HepG2 (cell line): ENCODE data around the gene ADAMTS13. TPM values are rescaled to one million over a fixed set of nuclear protein-coding genes. Genes with fewer than 3 reads are reported as not detected.

ENCODE experiments used
- ATAC-seq: fragments of 200-7000 bp; cut with Tn5 transposase; 3 replicates; pipeline ENCODE4 v1.9.1; 2020; ENCODE audit warnings: mild to moderate bottlenecking, moderate library complexity
- BruUV-seq: library from RNA; stranded (reverse); fragments of 400-500 nt; replicated peaks from 2 replicates; lab custom pipeline; 2021; lab: Mats Ljungman, UMichigan
- CTCF ChIA-PET: fragments of 300-600 bp; formaldehyde crosslinking; extraction: SDS; loops from one replicate; lab custom pipeline; 2021; ENCODE audit warnings: low total read pairs, inconsistent platforms, low intra/inter-chr PET ratio; lab: Yijun Ruan, JAX
- POLR2A ChIA-PET: fragments of 350-600 bp; sonication (Branson Sonifier 250); formaldehyde crosslinking; loops from one replicate; lab custom pipeline; 2020; ENCODE audit warnings: antibody characterized with exemption, inconsistent platforms; lab: Yijun Ruan, JAX
- DNase-seq: peaks from one replicate; pipeline ENCODE4 v3.0.0-alpha.2; 2015; ENCODE audit warnings: low spot score
- FAIRE-seq: peaks from 3 replicates; lab custom pipeline; 2011; peaks lifted over from hg19 to GRCh38; lab: Jason Lieb, UNC
- H2AFZ ChIP-seq: one replicate; pipeline ENCODE4 v1.6.1; 2011; ENCODE audit warnings: low read length, inconsistent platforms
- H3K27ac ChIP-seq: fragments of 300-600 bp; 3 replicates; pipeline ENCODE4 v1.8.0; 2011; ENCODE audit warnings: mixed run types, mild to moderate bottlenecking, mixed read lengths, low read length, inconsistent platforms; ENCODE audit not compliant: insufficient read depth; ENCODE audit errors: extremely low read length
- H3K27me3 ChIP-seq, 2 experiments: fragments of 200-600 bp in 1 of 2; 2 replicates in 1 of 2; 3 replicates in 1 of 2; pipeline versions ENCODE4 v1.6.0 to v1.8.0; 2011; ENCODE audit warnings: low read length in 2 of 2, mild to moderate bottlenecking in 2 of 2, moderate library complexity in 2 of 2, inconsistent platforms in 1 of 2; ENCODE audit not compliant: insufficient read depth in 2 of 2, control insufficient read depth in 1 of 2
- H3K36me3 ChIP-seq, 2 experiments: fragments of 200-600 bp in 1 of 2; replicated peaks in 1 of 2; 2 replicates in 1 of 2; 3 replicates in 1 of 2; pipeline versions ENCODE4 v1.5.1 to v1.8.0; 2011; ENCODE audit warnings: low read length in 2 of 2, inconsistent platforms in 1 of 2; ENCODE audit not compliant: insufficient read depth in 2 of 2, control insufficient read depth in 1 of 2
- H3K4me1 ChIP-seq: 2 replicates; pipeline ENCODE4 v1.5.1; 2012; ENCODE audit warnings: low read length, inconsistent platforms; ENCODE audit not compliant: insufficient read depth
- H3K4me2 ChIP-seq: 2 replicates; pipeline ENCODE4 v1.6.0; 2011; ENCODE audit warnings: low read depth, low read length, inconsistent platforms
- H3K4me3 ChIP-seq, 3 experiments: fragments of 200-600 bp in 1 of 3; sonication (generic), shearing (Covaris generic) in 1 of 3; replicated peaks in 1 of 3; 2 replicates each; pipeline ENCODE4 v1.5.1; 2011 to 2016; ENCODE audit warnings: low read length in 3 of 3, inconsistent platforms in 2 of 3, low read depth in 2 of 3, mild to moderate bottlenecking in 2 of 3, control low read depth in 1 of 3, mixed read lengths in 1 of 3; ENCODE audit not compliant: insufficient read depth in 1 of 3
- H3K79me2 ChIP-seq: one replicate; pipeline ENCODE4 v1.6.1; 2011; ENCODE audit warnings: low read length, inconsistent platforms; ENCODE audit not compliant: insufficient read depth
- H3K9ac ChIP-seq: 2 replicates; pipeline ENCODE4 v1.6.0; 2011; ENCODE audit warnings: mild to moderate bottlenecking, low read depth, low read length, inconsistent platforms; ENCODE audit not compliant: insufficient read depth
- H3K9me3 ChIP-seq: 2 replicates; pipeline ENCODE4 v1.5.1; 2012; ENCODE audit warnings: mild to moderate bottlenecking, low read length
- H4K20me1 ChIP-seq: 2 replicates; pipeline ENCODE4 v1.6.0; 2011; ENCODE audit warnings: inconsistent platforms, mild to moderate bottlenecking, low read length, moderate library complexity; ENCODE audit not compliant: insufficient read depth
- ATF7-NPFF ChIP-seq: sonication (generic); formaldehyde crosslinking; IDR thresholded peaks from 2 replicates; pipeline ENCODE4 v1.8.1; 2023; ENCODE audit warnings: mild to moderate bottlenecking, low read depth, missing genetic modification reagents, moderate library complexity
- CBFB ChIP-seq: sonication (generic); formaldehyde crosslinking; IDR thresholded peaks from 2 replicates; pipeline ENCODE4 v1.4.0; 2020; ENCODE audit warnings: missing genetic modification reagents
- CCDC6 ChIP-seq: sonication (generic); formaldehyde crosslinking; IDR thresholded peaks from 2 replicates; pipeline ENCODE4 v1.8.1; 2022; ENCODE audit warnings: mild to moderate bottlenecking, missing genetic modification reagents, moderate library complexity
- HES4 ChIP-seq: sonication (generic); formaldehyde crosslinking; IDR thresholded peaks from 2 replicates; pipeline ENCODE4 v1.9.0; 2021; ENCODE audit warnings: mild to moderate bottlenecking, missing genetic modification reagents, borderline replicate concordance
- HOXA5 ChIP-seq: sonication (generic); formaldehyde crosslinking; IDR thresholded peaks from 2 replicates; pipeline ENCODE4 v1.4.0; 2020; ENCODE audit warnings: missing genetic modification reagents
- KDM5B ChIP-seq: sonication (generic); formaldehyde crosslinking; IDR thresholded peaks from 2 replicates; pipeline ENCODE4 v1.4.0; 2020; ENCODE audit warnings: missing genetic modification reagents, mild to moderate bottlenecking, borderline replicate concordance
- REXO4 ChIP-seq: sonication (generic); formaldehyde crosslinking; IDR thresholded peaks from 2 replicates; pipeline ENCODE4 v1.8.0; 2022; ENCODE audit warnings: missing genetic modification reagents, mild to moderate bottlenecking, borderline replicate concordance
- SNAPC2 ChIP-seq: sonication (generic); formaldehyde crosslinking; IDR thresholded peaks from 2 replicates; pipeline ENCODE4 v1.8.1; 2022; ENCODE audit warnings: mild to moderate bottlenecking, missing genetic modification reagents
- SRY ChIP-seq: sonication (generic); formaldehyde crosslinking; IDR thresholded peaks from 2 replicates; pipeline ENCODE4 v1.8.0; 2022; ENCODE audit warnings: mild to moderate bottlenecking, missing genetic modification reagents
- THAP7 ChIP-seq: sonication (generic); formaldehyde crosslinking; IDR thresholded peaks from 2 replicates; pipeline ENCODE4 v1.8.1; 2023; ENCODE audit warnings: mild to moderate bottlenecking, missing genetic modification reagents
- WIZ ChIP-seq: sonication (generic); formaldehyde crosslinking; IDR thresholded peaks from 2 replicates; pipeline ENCODE4 v1.5.1; 2020; ENCODE audit warnings: mild to moderate bottlenecking, missing genetic modification reagents
- XBP1 ChIP-seq: sonication (generic); formaldehyde crosslinking; IDR thresholded peaks from 2 replicates; pipeline ENCODE4 v1.5.0; 2020; ENCODE audit warnings: missing genetic modification reagents
- ZBTB33 ChIP-seq: sonication (generic); formaldehyde crosslinking; IDR thresholded peaks from 2 replicates; pipeline ENCODE4 v1.4.0; 2020; ENCODE audit warnings: missing genetic modification reagents
- ZNF12 ChIP-seq: sonication (generic); formaldehyde crosslinking; IDR thresholded peaks from 2 replicates; pipeline ENCODE4 v1.5.0; 2020; ENCODE audit warnings: missing genetic modification reagents
- ZNF224 ChIP-seq: sonication (generic); formaldehyde crosslinking; IDR thresholded peaks from 2 replicates; pipeline ENCODE4 v1.5.0; 2020; ENCODE audit warnings: mild to moderate bottlenecking, missing genetic modification reagents
- ZNF577 ChIP-seq: sonication (generic); formaldehyde crosslinking; IDR thresholded peaks from 2 replicates; pipeline ENCODE4 v1.4.0; 2020; ENCODE audit warnings: mild to moderate bottlenecking, low read depth, missing genetic modification reagents, borderline replicate concordance
- WGBS: methylation state at CpG from one replicate; pipeline ENCODE4 v1.1.6; 2017; ENCODE audit warnings: low lambda C conversion rate; 5-methylcytosine and 5-hydroxymethylcytosine counted together
- in situ Hi-C: cut with HindIII; loops from 2 replicates; pipeline ENCODE4 v1.10.0; 2017; ENCODE audit warnings: low pct_unique_long_range_greater_than_20kb; ENCODE audit not compliant: extremely low pct_ligation_motif_present
- intact Hi-C: fragments of 100-400 bp; cut with micrococcal nuclease; formaldehyde crosslinking; loops from one replicate; pipeline ENCODE4 v1.10.0; 2022; ENCODE audit not compliant: unreplicated experiment
- polyA plus RNA-seq, 8 experiments: library from polyadenylated mRNA; depleted of rRNA in 3 of 8; stranded (reverse) in 7 of 8; unstranded in 1 of 8; fragments of >200 nt; fragmentation: Illumina TruSeq in 4 of 8; extraction: Trizol in 4 of 8; gene quantifications; 2 replicates each; pipeline versions ENCODE4 v1.2.1 to v1.2.3, GENCODE V29; 2011 to 2016; ENCODE audit warnings: low read depth in 4 of 8, missing spikeins in 1 of 8, mixed read lengths in 1 of 8; ENCODE audit not compliant: insufficient read depth in 1 of 8
- total RNA-seq, 5 experiments: library from RNA; depleted of rRNA; stranded (reverse); fragments of >200 nt; fragmentation: Illumina TruSeq; extraction: Trizol; gene quantifications; 2 replicates each; pipeline ENCODE4 v1.2.3, GENCODE V29; 2016; ENCODE audit warnings: low read depth in 1 of 5
- TF ChIP-seq, protein P1 (sequence below): sonication (generic); IDR thresholded peaks from 2 replicates; pipeline ENCODE4 v1.6.1; 2016; ENCODE audit warnings: low read depth, borderline replicate concordance

The ADAMTS13 gene
- total and polyA plus RNA-seq, 2 of the 13 experiments (the other 11 are each of a cell fraction or from before 2014, with no cell fraction given), result 0.91 to 4.5 TPM

DNA sequence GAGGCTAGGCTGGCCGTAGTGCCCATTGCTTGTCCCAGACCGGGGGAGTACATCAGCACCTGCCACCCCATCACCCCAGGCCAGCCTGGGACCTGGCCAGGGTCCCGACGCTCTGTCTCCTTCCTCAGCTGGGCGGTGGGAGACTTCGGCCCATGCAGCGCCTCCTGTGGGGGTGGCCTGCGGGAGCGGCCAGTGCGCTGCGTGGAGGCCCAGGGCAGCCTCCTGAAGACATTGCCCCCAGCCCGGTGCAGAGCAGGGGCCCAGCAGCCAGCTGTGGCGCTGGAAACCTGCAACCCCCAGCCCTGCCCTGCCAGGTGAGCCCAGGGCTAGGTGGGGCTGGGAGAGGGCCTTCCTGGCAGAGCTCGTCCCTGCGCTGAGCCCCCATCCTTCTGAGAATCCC is 21.1 kb downstream of the ADAMTS13 start:
- Histone ChIP-seq H3K4me3 (no peak overlapping the region), H3K9me3 (no peaks in the 10 kb centered on the region), H3K9ac (no peak overlapping the region), H3K36me3 (no peaks in the 10 kb centered on the region), H3K27ac (no peak overlapping the region), H3K4me2 (no peak overlapping the region), H3K79me2 (no peaks in the 10 kb centered on the region), H3K27me3 (peaks cover 5 to 77% of the 10 kb centered on the region in 2 experiments; a peak in 3 of 5 replicates), H2AFZ (no peak overlapping the region), H3K4me1 (peaks cover 4% of the 10 kb centered on the region), H4K20me1 (no peaks in the 10 kb centered on the region)
- no peak for DNase-seq
- no peak; the same call in 2 of the 3 replicates for ATAC-seq
- in situ Hi-C loops (no loop called here), intact Hi-C loops (no loop called here)
- ChIA-PET CTCF (no interaction called here), POLR2A (interaction anchor here (2.4 kb wide), 1 partner anchor 16 kb away, joined by 8 read pairs; the partner anchor contains the start of gene CACFD1)
- FAIRE-seq, result no peak
- WGBS, result 92% methylated on average over 5 of the region's 15 CpGs
- TF ChIP-seq, protein P1, sequence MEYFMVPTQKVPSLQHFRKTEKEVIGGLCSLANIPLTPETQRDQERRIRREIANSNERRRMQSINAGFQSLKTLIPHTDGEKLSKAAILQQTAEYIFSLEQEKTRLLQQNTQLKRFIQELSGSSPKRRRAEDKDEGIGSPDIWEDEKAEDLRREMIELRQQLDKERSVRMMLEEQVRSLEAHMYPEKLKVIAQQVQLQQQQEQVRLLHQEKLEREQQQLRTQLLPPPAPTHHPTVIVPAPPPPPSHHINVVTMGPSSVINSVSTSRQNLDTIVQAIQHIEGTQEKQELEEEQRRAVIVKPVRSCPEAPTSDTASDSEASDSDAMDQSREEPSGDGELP, result no peak
- peak; percentile 49; the same call in 1 of the 2 replicates for TF ChIP-seq ZBTB33 (CRISPR knock-in tag)
- no peak for TF ChIP-seq SNAPC2 (CRISPR knock-in tag)
- TF ChIP-seq, all 625 proteins: peak for 1
- BruUV-seq, result no TSS peak

DNA sequence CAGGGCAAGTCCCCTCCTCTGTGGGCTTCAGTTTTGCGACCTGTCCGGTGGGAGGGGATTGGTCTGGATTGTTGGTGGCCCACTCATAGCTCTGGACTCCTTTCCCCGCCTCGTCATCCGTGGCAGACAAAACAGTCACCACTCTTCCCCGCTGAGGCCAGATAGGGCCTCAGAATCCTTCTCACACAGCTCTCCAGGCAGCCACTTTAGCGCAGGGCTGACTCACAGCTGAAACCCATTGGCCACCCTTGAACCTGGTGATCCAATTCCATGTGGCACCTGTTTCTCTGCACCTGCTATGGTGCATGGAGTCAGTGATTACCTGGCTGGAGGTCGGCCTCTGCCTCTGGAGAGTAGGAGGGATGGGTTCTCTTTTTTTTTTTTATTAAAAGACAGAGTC is 21.8 kb downstream of the ADAMTS13 start:
- no peak for ATAC-seq
- Histone ChIP-seq H2AFZ (no peak overlapping the region), H3K4me1 (peaks cover 12% of the 10 kb centered on the region), H3K36me3 (no peaks in the 10 kb centered on the region), H3K4me2 (no peak overlapping the region), H3K79me2 (no peaks in the 10 kb centered on the region), H3K9ac (no peak overlapping the region), H3K27me3 (peaks cover 5 to 74% of the 10 kb centered on the region in 2 experiments; a peak in 3 of 5 replicates), H3K27ac (no peak overlapping the region), H4K20me1 (no peaks in the 10 kb centered on the region), H3K4me3 (no peak overlapping the region), H3K9me3 (no peaks in the 10 kb centered on the region)
- 36% methylated on average over 3 of the region's 8 CpGs for WGBS
- BruUV-seq, result no TSS peak
- no peak for FAIRE-seq
- POLR2A ChIA-PET, result interaction anchor here (2.4 kb wide), 1 partner anchor 15 kb away, joined by 8 read pairs; the partner anchor contains the start of gene CACFD1
- intact Hi-C loops, result no loop called here
- in situ Hi-C loops, result no loop called here
- CTCF ChIA-PET, result no interaction called here
- no peak for DNase-seq
- TF ChIP-seq CBFB (CRISPR knock-in tag), result no peak
- no peak for TF ChIP-seq CCDC6 (CRISPR knock-in tag)
- no peak for TF ChIP-seq ZNF577 (CRISPR knock-in tag)
- TF ChIP-seq KDM5B (CRISPR knock-in tag), result no peak
- no peak for TF ChIP-seq HES4 (CRISPR knock-in tag)
- TF ChIP-seq REXO4 (CRISPR knock-in tag), result no peak
- no peak for TF ChIP-seq THAP7 (CRISPR knock-in tag)
- no peak for TF ChIP-seq ZNF224 (CRISPR knock-in tag)
- no peak for TF ChIP-seq ATF7-NPFF (CRISPR knock-in tag)
- no peak for TF ChIP-seq HOXA5
- no peak for TF ChIP-seq SRY
- no peak for TF ChIP-seq XBP1
- TF ChIP-seq ZNF12, result no peak
- TF ChIP-seq WIZ (CRISPR knock-in tag), result no peak
